OCI-LY7 (cell line): ENCODE results near the gene ZNF488. TPM values are rescaled to one million over a fixed set of nuclear protein-coding genes. Genes with fewer than 3 reads are reported as not detected.

Experiments used
- BruUV-seq: library from RNA; stranded (reverse); fragments of 400-500 nt; replicated peaks from 2 replicates; lab custom pipeline; 2021; lab: Mats Ljungman, UMichigan
- CTCF ChIA-PET: fragments of 300-600 bp; sonication (Branson Sonifier 250); formaldehyde crosslinking; loops from one replicate; lab custom pipeline; 2022; ENCODE audit warnings: antibody characterized with exemption; ENCODE audit not compliant: unreplicated experiment; lab: Charles Lee
- POLR2A ChIA-PET: fragments of 300-600 bp; sonication (Branson Sonifier 250); formaldehyde crosslinking; loops from one replicate; lab custom pipeline; 2022; ENCODE audit warnings: antibody characterized with exemption; lab: Charles Lee
- DNase-seq: peaks from one replicate; pipeline ENCODE4 v3.0.0-alpha.2; 2015; ENCODE audit warnings: low spot score
- H2AFZ ChIP-seq: fragments of 200-600 bp; sonication (generic), shearing (Covaris generic); 2 replicates; pipeline ENCODE4 v1.6.1; 2014; ENCODE audit warnings: mild to moderate bottlenecking, antibody characterized with exemption, low read length, moderate library complexity
- H3K27ac ChIP-seq: fragments of 200-600 bp; sonication (generic); 2 replicates; pipeline ENCODE4 v1.5.1; 2014; ENCODE audit warnings: mixed run types, low read depth, mild to moderate bottlenecking, moderate library complexity, low read length, inconsistent platforms; ENCODE audit not compliant: poor library complexity, severe bottlenecking
- H3K36me3 ChIP-seq: fragments of 200-600 bp; sonication (generic); 2 replicates; pipeline ENCODE4 v1.6.1; 2014; ENCODE audit warnings: mild to moderate bottlenecking, antibody characterized with exemption, low read length, moderate library complexity, mixed read lengths; ENCODE audit not compliant: insufficient read depth
- H3K4me1 ChIP-seq: fragments of 200-600 bp; sonication (generic); 2 replicates; pipeline ENCODE4 v1.5.1; 2014; ENCODE audit warnings: mild to moderate bottlenecking, low read length; ENCODE audit not compliant: insufficient read depth, poor library complexity, severe bottlenecking
- H3K4me2 ChIP-seq: fragments of 200-600 bp; sonication (generic); 2 replicates; pipeline ENCODE4 v1.6.1; 2014; ENCODE audit warnings: mild to moderate bottlenecking, low read length
- H3K4me3 ChIP-seq: fragments of 200-600 bp; sonication (generic); 2 replicates; pipeline ENCODE4 v1.5.1; 2014; ENCODE audit warnings: mild to moderate bottlenecking, low read depth, low read length; ENCODE audit not compliant: poor library complexity, severe bottlenecking
- H3K79me2 ChIP-seq: fragments of 200-600 bp; sonication (generic); 2 replicates; pipeline ENCODE4 v1.6.1; 2016; ENCODE audit warnings: low read depth, mild to moderate bottlenecking, low read length, moderate library complexity, mixed read lengths; ENCODE audit not compliant: insufficient read depth
- H3K9me2 ChIP-seq: fragments of 200-600 bp; sonication (generic); 2 replicates; pipeline ENCODE4 v1.6.1; 2016; ENCODE audit warnings: mild to moderate bottlenecking, low read length, mixed read lengths; ENCODE audit not compliant: insufficient read depth
- H3K9me3 ChIP-seq: fragments of 200-600 bp; sonication (generic); 2 replicates; pipeline ENCODE4 v1.6.1; 2014; ENCODE audit warnings: mild to moderate bottlenecking, mixed run types, low read length, mixed read lengths
- H4K20me1 ChIP-seq: fragments of 200-600 bp; sonication (generic); 2 replicates; pipeline ENCODE4 v1.6.1; 2014; ENCODE audit warnings: mild to moderate bottlenecking, antibody characterized with exemption, low read length, moderate library complexity, mixed read lengths; ENCODE audit not compliant: insufficient read depth
- CTCF ChIP-seq: fragments of 200-600 bp; sonication (generic); conservative IDR thresholded peaks from 2 replicates; pipeline ENCODE4 v1.5.1; 2014; ENCODE audit warnings: mild to moderate bottlenecking, antibody characterized with exemption, low read length, moderate library complexity, mixed read lengths
- EZH2phosphoT487 ChIP-seq: fragments of 200-600 bp; sonication (generic); IDR thresholded peaks from 2 replicates; pipeline ENCODE4 v1.6.1; 2018; ENCODE audit warnings: low read depth, borderline replicate concordance, mild to moderate bottlenecking, mixed run types, antibody characterized with exemption, low read length, moderate library complexity, mixed read lengths
- intact Hi-C: fragments of 100-400 bp; cut with micrococcal nuclease; formaldehyde crosslinking; loops from one replicate; pipeline ENCODE4 v1.10.0; 2022; ENCODE audit not compliant: unreplicated experiment
- total RNA-seq, 2 experiments: library from RNA; depleted of rRNA in 1 of 2; stranded (reverse); fragments of >200 nt in 1 of 2; shearing (Covaris generic) in 1 of 2; gene quantifications; 2 replicates each; pipeline ENCODE4 v1.2.3, GENCODE V29; 2014 to 2022

Gene ZNF488
- total RNA-seq, 2 experiments from 2014 or later = 0.06 to 0.34 TPM

DNA sequence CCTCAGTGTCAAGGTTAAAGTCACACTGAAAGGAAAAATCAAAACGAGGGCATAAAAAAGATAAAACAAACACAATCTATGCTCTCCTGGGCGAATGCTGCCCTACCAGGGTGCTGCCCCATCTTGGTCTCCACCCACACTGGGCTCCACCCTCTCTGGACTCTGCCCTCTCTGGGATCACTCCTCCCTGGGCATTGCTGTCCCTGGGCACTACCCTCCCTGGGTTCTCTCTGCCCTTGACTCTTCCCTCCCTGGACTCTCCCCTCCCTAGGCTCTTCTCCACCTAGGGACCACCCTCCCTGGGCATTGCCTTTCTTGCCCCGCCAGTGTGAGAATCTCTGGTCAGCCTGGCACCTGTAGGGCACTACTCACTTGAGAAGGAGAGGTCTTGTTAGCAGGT lies 53.3 kb downstream of the ZNF488 start:
- Histone ChIP-seq H3K4me1 (no peaks in the 10 kb centered on the region), H4K20me1 (no peaks in the 10 kb centered on the region), H3K36me3 (no peaks in the 10 kb centered on the region), H3K9me2 (no peaks in the 10 kb centered on the region), H3K4me3 (no peak overlapping the region), H3K79me2 (no peaks in the 10 kb centered on the region), H3K27ac (no peak overlapping the region), H3K9me3 (no peaks in the 10 kb centered on the region), H3K4me2 (no peak overlapping the region), H2AFZ (no peak overlapping the region)
- DNase-seq = no peak
- POLR2A ChIA-PET = no interaction called here
- BruUV-seq = no TSS peak
- intact Hi-C loops = no loop called here
- CTCF ChIA-PET = no interaction called here
- no peak for TF ChIP-seq CTCF

DNA sequence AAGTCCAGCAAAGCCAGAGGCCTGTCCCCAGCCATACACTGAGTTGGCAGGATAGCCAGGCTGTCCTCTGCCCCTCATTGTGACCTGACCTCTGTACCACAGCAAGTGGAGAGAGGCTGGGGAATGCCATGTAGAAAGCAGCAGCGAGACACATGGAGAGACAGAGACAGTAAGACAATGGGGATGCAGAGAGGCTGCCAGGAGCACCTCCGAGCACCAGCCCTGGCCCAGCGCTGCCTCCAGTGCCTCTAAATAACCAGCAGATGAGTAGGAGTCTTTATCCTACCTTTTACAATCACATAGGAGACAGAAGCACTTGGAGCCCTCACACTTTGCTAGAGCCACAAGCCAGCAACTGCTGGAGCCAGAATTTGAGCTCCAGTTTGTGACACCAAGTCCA lies 53.7 kb downstream of the ZNF488 start:
- no peak overlapping the region for H3K4me2 ChIP-seq
- CTCF ChIA-PET = no interaction called here
- no peaks in the 10 kb centered on the region for H3K9me2 ChIP-seq
- no peak overlapping the region for H3K27ac ChIP-seq
- no peak overlapping the region for H3K4me3 ChIP-seq
- no TSS peak for BruUV-seq
- TF ChIP-seq CTCF (no peak), EZH2phosphoT487 (no peak)
- intact Hi-C loops = no loop called here
- DNase-seq = no peak
- H3K9me3 ChIP-seq = no peaks in the 10 kb centered on the region
- H4K20me1 ChIP-seq = no peaks in the 10 kb centered on the region
- no peaks in the 10 kb centered on the region for H3K4me1 ChIP-seq
- no peaks in the 10 kb centered on the region for H3K79me2 ChIP-seq
- H2AFZ ChIP-seq = no peak overlapping the region
- POLR2A ChIA-PET = no interaction called here
- no peaks in the 10 kb centered on the region for H3K36me3 ChIP-seq

GRCh38 chr10:47329855-47330254 lies 54.2 kb downstream of the ZNF488 start:
- Histone ChIP-seq H4K20me1 (no peaks in the 10 kb centered on the region), H3K27ac (no peak overlapping the region), H3K79me2 (no peaks in the 10 kb centered on the region), H3K4me3 (no peak overlapping the region), H3K4me1 (no peaks in the 10 kb centered on the region), H3K4me2 (no peak overlapping the region), H2AFZ (no peak overlapping the region), H3K9me2 (no peaks in the 10 kb centered on the region), H3K9me3 (no peaks in the 10 kb centered on the region), H3K36me3 (no peaks in the 10 kb centered on the region)
- BruUV-seq = no TSS peak
- DNase-seq = no peak
- TF ChIP-seq CTCF (no peak), EZH2phosphoT487 (no peak)
- CTCF ChIA-PET = no interaction called here
- intact Hi-C loops = no loop called here
- POLR2A ChIA-PET = no interaction called here
